ENCODE data around the gene COX19.
"Not testable (repeated sequence)": the region's sequence is repeated elsewhere in the genome, so short reads cannot be mapped to it uniquely, and the experiment has no call there.

The COX19 gene

DNA sequence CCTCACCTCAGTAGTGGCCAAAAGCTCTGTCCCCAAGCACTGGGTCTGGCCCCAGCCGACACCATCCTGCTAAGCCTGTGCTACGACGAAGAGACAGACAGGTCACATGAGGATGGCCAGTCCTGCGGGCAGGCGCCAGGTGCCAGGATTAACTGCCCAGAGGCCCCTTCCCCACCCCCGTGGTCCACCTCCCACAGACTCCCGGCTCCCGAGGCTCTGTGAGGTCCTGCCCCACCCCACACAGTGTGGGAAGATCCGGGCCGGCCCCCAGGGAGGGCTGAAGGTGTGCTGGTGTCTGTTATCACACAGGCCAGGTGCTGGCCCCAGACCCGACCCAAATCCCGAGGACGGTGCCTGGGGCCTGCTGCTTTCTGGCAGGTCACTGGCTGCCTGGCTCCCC is 34.9 kb upstream of the COX19 start:
- no peak for DNase-seq (ENCODE audit: low read depth)

GRCh38 chr7:1009747-1010146 is 34.4 kb upstream of the COX19 start:
- DNase-seq (ENCODE audit: low read depth), result no peak

DNA sequence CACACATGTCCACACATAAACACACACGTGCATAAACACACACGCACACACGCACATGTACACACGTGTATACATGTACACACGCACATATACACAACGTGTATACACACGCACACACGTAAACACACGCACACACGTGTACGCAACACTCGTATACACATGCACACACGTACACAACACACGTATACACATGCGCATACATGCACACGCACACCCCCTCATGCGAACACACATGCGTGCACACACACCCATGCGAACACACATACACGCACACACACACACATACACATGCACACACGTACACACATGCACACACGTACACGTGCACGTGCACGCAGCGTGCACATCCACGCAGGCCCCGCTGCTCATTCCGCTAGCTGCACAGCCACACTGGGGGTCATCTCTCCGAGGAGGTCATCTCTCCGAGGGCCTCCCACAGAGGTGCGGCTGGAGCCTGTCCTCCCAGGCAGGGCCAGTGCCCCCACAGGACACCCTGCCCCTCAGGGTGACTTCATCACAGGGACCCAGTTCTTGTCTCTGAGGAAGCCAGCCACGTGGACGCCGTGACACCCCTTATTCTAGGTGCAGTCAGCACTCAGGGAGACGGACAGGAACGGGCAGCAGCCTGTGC is 33.5 kb upstream of the COX19 start:
- DNase-seq (ENCODE audit: low read depth), result no peak

DNA sequence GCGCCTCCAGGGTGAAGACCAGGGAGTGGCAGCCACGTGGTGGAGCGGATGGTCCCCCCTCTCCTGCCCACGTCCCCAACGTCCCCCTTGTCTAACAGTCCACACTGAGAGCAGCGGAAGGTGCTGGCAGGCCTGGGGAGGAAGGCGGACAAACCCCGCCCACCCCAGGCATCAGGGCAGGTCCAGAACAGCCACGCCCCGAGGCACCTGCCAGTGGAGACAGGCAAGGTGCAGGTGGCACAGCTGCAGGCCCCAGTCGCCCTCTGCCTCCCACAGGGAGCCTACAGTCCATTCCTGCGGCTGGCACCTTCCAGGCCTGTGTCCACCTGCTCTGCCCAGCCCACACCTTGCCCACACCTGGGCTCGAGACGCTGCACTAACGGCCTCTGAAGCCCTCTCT is 32.6 kb upstream of the COX19 start:
- no peak for DNase-seq (ENCODE audit: low read depth)

DNA sequence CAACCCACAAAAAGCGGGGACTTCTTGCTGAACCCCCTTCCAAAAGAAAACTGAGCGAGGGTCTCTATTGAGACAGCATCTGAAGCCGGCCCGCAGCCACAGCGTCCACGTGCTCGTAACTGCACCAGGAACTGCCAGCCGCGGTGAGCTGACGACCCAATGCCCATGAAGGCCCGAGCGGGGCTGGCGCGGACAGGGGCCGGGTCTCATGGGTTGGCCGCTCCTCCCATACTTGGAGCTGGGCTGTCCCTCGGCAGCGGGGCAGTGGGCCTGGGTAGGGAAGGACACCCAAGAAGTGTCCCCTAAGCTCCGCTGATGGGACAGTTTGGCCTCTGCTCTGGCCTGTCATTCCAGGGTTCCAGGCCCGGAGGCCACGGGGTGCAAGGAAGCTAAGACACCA is 30.0 kb upstream of the COX19 start:
- DNase-seq (ENCODE audit: low read depth), result no peak

GRCh38 chr7:1004018-1004852 is 28.9 kb upstream of the COX19 start:
- no peak for DNase-seq (ENCODE audit: low read depth)

DNA sequence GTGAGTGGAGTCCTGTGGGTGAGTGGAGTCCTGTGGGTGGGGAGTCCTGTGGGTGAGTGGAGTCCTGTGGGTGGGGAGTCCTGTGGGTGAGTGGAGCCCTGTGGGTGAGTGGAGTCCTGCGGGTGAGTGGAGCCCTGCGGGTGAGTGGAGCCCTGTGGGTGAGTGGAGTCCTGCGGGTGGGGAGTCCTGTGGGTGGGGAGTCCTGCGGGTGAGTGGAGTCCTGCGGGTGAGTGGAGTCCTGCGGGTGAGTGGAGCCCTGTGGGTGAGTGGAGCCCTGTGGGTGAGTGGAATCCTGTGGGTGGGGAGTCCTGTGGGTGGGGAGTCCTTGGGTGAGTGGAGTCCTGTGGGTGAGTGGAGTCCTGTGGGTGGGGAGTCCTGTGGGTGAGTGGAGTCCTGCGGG is 27.1 kb upstream of the COX19 start:
- not testable (repeated sequence) for DNase-seq (ENCODE audit: low read depth)

DNA sequence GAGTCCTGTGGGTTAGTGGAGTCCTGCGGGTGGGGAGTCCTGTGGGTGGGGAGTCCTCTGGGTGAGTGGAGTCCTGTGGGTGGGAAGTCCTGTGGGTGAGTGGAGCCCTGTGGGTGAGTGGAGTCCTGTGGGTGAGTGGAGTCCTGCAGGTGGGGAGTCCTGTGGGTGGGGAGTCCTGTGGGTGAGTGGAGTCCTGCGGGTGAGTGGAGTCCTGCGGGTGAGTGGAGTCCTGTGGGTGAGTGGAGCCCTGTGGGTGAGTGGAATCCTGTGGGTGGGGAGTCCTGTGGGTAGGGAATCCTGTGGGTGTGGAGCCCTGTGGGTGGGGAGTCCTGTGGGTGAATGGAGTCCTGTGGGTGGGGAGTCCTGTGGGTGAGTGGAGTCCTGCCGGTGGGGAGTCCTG is 26.7 kb upstream of the COX19 start:
- not testable (repeated sequence) for DNase-seq (ENCODE audit: low read depth)

- not testable (repeated sequence) for DNase-seq (ENCODE audit: low read depth)
These were observed 25.9 kb upstream of the COX19 start for GRCh38 chr7:1001069-1001770.

DNA sequence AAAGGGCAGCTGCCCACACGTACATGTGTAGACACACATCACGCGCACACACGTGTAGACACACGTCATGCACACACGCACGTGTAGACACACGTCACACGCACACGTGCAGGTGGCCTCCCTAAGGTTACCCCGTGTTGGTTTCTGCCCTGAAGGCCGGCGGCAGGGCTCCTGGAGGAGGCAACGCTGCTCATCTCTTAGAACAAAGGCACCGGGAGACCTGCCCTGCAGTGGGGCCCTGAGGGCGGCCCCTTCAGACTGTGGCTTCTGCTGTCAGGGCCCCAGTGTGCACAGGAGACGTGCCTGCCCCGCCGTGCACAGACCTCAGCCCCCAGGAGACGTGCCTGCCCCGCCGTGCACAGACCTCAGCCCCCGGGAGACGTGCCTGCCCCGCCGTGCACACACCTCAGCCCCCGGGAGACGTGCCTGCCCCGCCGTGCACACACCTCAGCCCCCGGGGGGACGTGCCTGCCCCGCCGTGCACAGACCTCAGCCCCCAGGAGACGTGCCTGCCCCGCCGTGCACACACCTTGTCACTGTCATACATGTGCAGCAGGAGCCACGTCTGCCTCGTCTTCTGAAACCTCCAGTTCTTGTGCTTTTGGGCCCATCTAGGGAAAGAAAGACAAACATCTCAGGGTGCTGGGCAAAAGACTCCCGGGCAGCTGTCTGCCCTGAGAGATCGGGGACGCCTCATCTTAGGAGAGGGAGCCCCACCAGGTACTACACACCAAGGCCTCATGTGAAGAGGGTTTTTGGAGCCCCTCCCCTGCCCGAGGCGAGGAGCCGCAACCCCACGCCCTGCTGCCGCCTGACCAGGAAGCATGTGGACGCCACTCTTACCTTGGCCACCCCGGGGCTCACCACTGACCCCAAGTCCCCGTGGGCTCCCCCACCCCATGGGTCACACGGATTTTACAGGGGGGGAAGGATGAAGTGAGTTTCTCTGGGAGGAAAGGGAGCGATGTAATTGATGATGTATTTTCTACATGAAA is 24.9 kb upstream of the COX19 start:
- DNase-seq (ENCODE audit: low read depth), result no peak

DNA sequence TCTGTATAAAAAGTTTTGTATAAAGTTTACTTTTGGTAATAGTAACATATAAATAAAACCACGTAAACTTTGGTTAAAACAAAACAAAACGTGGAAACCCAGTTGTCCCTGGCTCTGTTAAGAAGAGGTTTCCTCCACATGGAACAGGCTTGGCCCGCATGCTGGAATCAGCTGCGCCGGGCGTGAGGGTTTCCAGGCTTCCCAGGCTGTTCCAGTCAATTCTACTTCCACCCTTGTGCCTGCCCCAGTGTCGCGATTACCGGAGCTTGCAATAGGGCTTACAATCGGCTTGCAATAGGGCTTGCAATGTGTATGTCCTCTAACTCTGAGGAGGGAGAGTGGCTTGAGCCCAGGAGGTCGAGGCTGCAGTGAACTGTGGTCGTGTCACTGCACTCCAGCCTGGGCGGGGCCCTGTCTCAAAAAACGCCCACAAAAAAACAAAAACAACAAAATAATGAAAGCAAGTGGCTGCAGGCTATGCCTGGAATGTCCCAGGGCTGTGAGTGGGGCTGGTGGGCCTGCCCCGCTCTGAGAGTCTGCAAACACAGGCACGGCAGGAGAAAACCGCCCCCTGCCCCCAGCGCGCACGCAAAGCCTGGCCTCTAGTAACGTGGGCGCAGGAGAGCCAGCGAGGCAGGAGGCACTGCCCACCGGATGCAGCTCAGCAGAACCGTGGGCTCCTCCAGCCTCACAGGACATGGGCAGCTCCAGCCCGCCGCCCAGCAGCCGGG is 24.0 kb upstream of the COX19 start:
- DNase-seq (ENCODE audit: low read depth), result no peak

- no peak for DNase-seq (ENCODE audit: low read depth)
These were observed 22.4 kb upstream of the COX19 start for GRCh38 chr7:997404-998395.

DNA sequence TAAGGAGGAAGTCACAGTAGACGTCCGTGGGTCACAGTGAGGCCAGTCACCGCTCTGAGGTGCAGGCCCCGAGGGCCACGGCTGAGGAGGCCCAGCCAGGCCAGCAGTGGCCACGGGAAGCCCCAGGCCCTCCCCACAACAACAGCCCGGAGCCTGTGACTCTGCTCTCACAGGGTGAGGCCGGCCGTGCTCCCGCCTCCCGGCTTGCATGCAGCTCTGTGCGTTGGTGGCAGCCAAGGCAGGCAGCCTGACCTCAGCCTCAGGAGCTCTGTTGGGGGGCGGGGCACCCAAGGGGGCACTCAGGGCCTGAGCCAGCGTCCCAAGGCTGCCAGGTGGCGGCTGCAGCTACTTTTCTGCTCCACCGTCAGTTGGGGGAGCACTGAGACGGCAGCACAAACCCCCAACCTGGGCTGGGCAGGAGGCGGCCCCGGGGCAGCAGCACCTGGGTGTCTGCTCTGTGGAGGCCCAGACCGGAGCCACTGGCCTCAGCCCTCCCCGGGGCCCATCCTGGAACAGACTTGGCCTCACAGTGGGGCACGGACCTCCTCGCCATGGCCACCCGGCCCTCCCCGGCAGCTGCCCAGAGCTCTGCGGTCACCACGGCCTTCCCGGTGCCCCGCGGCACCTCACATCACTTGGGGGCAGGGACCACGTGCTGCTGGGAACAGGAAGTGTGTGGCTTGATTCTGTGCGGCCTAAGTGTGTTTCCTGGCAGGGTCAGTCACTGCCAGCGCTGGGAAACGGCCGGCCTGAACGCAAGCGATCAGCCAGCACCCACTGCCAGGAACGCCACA is 20.9 kb upstream of the COX19 start:
- DNase-seq (ENCODE audit: low read depth), result peak; percentile 69

DNA sequence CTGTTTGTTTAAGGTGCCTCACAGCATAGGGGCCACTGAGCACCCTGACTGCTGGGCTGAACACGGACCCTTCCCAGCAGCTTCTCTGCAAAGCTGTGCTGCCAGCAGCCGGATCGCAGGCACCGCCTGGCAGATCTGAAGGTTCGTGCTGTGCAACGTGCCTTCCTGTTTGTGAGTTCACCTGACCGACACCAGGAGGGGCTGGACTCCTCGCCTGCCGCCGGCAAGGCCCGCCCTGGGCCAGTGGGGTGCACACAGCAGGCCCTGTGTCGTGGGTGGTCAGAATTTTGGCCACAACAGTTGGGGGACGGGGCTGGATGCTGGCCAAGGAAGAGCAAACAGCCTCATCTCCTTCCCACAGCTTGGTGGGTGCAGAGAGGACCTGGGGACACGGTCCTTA is 20.2 kb upstream of the COX19 start:
- no peak for DNase-seq (ENCODE audit: low read depth)

DNA sequence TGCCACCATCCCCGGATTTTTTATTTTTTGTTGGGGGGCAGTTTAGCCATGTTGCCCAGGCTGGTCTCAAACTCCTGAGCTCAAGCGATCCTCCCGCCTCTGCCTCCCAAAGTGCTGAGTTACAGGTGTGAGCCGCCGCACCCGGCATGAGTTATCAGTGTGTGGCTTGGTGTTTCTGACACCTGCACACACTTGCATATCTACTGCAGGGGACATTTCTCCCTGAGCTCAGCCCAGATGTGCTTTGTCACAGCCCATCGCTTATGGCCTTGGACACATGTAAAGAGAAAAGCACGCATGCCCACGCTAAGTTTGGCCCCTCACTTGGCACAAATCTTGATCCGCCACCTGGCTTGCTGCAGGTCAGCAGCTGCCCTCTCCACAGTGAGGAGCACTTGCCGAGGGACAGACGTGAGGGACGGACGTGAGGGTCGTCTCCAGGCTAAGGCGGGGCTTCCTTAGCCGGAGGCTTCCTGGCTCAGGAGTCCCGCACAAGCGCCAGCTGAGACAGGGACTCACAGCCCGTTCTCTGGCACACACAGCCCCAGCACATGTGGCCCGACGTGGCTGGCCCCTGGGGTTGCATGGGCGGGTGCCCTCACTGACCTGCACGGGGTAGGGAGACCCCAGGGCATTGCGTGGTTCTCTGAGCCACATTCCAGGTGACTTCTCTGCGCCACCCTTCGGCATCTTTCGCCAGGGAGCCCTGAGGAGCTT is 19.4 kb upstream of the COX19 start:
- no peak for DNase-seq (ENCODE audit: low read depth)

DNA sequence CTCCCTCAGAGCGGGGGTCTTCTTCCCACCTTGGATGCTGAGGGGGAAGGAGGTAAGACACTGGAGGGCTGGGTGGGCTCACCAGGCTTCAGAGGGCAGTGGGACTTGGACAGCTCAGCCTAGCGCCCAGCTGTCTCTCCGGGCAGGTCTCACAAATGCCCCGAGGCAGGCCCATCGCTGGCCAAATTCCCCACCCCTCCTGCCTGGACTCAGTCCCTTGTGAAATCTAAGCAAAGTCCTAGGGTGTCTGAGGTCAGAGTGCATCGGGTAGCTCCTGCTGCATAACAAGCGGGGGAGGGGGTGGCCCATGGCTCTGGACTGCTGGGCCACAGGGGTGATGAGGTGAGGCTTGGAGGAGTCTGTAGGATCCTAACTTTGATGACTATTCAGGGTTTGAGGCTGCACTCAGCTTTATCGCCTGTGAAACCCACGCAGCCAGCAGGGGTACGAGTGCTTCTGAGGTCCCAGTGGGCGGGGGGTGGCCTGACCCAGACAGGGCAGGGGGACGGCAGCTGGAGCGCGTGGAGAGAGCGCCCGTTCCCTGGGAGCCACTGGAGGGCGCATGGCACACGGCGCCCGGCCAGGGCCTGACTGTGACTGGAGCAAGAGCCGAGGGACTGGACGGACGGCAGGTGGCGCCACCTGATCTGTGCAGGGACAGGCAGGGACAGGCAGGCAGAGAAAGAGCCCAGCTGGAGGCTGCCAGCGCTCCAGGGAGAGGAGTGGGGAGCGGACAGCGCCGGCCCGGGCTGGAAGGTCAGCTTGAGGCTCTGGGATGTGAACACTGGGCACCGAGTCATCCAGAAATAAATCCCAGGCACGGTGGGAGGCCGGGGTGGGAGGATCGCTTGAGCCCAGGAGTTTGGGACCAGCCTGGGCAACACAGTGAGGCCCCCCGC is 17.6 kb upstream of the COX19 start:
- peak; percentile 84 for DNase-seq (ENCODE audit: low read depth)

Data from CMK (cell line).